ENCODE measurements around the gene RNF152.

Gene RNF152, protein sequence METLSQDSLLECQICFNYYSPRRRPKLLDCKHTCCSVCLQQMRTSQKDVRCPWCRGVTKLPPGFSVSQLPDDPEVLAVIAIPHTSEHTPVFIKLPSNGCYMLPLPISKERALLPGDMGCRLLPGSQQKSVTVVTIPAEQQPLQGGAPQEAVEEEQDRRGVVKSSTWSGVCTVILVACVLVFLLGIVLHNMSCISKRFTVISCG

GRCh38 chr18:61892683-61893308 lies at the start of gene RNF152:
RNF152 (minus strand) TSS chr18:61893007; CDS start chr18:61816463, 76,544 bp downstream.
- DNase-seq: peak in 1 of 2 experiments; percentile 5

DNA sequence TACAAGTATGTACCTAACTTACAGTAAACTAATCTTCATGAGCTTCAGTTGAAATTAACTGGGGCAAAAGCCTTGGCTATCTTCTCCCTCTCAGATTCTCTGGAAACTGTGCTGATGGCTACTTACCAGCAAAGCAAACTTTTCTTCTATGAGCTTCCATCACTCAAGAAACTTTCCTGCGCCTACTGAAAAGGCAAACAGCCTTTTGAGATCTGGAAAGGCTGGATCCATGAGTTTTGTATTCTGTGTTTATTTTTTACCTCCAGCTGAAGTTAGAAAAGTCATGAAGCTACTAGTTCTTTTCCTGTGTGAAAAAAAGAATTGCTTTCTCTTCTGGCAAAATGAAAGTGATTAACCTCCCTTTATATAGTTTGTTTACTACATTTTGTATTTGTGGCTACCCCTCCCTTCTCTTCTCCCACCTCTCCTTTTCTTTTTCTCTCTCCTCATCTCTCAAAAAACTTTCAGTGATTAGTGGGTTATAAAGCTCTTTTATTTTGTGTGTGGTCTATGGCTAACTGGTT lies 49.2 kb upstream of the RNF152 start:
- DNase-seq: no peak

DNA sequence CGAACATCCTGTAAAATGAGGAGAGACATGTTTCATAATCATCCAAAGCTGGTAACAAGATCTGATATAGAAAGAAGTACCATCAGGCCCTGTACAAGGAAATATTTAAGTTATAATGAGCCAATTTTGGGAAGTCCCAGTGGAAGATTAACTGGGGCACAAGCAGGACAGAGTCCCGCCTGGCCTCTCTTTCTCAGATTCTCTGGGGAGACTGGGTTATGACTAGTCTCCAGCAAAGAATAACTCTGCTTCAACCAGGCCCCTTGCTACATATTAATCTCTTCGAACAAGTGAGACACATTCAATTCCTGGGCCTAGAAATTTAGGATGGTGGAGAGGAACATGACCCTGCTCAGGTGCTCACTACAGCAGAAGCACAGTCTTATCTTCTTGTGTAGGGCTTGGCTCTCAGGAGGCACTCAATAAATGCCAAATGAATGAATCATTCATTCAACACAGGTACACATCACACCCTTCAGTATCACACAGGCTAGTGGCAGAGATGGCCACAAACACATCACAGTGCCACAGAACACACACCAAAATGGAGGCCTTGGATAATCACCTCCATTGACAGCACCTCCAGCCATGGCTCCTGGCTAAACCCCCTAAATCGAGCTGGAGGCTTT lies 46.4 kb upstream of the RNF152 start:
- DNase-seq: no peak

- no peak for DNase-seq
Measured at GRCh38 chr18:61935362-61935761, 42.6 kb upstream of the RNF152 start.

- DNase-seq: no peak
Measured at GRCh38 chr18:61931654-61932379, 39.0 kb upstream of the RNF152 start.

DNA sequence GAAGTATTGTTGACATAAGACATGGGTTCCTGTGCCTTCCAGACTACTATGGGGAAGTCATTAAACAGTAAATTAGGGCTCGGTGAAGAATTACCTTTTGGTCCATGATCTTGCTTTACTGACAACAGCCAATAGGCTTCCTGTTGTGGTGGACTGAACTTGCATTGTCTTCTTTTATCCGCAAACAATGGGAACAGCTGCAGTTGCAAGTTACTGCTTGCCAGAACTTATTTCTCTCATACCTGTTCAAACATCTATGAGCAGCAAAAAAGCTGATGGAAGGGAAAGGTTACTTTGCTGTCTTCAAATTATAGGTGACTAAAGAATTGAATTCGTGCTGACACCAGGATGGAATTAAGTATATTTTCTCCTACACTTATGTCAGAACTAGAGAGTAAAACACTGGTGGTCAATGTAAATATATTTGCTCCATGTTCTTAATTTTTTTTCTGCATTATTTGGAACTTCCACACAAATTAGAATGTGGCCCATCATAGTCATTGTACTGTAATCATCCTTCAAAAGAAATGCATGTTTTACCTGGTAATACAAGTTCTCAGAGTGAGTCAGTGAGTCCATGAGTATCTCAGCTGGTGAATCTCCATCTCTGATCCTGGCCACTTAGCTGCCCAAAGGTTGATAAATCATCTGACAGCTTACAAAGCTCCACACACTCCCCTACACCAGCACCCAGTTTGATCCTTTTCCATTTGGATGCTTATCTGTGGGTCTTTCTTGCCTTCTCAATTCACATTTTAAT lies 37.3 kb upstream of the RNF152 start:
- peak; percentile 50 to 86 for DNase-seq

- no peak for DNase-seq
Measured at GRCh38 chr18:61926532-61926931, 33.7 kb upstream of the RNF152 start.

DNA sequence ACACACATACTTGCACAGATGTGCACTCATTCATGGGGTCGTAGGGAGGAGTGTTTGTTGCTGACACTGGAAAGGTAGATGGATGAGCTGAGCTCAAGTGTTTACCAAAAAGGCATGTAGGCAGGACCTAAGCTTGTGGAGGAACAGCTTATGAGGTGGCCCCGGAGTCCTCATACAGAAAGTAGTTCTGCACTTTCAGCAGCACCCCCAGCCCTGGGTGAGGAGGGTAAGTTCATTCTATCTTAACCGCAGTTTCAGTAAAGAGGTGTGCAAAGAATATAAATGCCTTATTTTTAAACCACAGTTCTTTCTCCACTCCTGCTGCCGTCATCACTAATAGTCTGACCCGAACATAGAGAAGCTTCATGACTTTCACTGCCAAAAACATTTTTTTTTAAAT lies 31.7 kb upstream of the RNF152 start:
- no peak for DNase-seq

DNA sequence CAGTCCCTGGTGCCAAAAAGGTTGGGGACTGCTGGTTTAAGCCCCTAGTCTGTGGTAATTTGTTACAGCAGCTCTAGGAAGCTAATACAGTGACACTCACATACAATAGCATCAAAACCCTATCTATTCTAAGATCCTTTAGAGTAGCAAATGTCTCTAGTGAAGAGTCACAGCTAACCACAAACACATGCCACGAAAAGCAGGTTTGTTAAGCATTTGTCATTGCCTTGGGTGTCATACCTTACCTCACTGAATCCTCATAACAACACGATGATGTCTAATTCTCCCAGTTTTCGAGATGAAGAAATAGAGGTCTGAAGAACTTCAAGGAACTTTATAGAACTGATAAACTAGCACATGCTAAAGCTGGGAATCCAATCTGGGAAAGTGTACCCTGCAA lies 29.6 kb upstream of the RNF152 start:
- no peak for DNase-seq

GRCh38 chr18:61921621-61922235 lies 28.9 kb upstream of the RNF152 start:
- no peak for DNase-seq

- no peak for DNase-seq
Measured at GRCh38 chr18:61917818-61918217, 25.0 kb upstream of the RNF152 start.

- no peak for DNase-seq
Measured at GRCh38 chr18:61912476-61912875, 19.7 kb upstream of the RNF152 start.

- DNase-seq: no peak
Measured at GRCh38 chr18:61910101-61910500, 17.3 kb upstream of the RNF152 start.

DNA sequence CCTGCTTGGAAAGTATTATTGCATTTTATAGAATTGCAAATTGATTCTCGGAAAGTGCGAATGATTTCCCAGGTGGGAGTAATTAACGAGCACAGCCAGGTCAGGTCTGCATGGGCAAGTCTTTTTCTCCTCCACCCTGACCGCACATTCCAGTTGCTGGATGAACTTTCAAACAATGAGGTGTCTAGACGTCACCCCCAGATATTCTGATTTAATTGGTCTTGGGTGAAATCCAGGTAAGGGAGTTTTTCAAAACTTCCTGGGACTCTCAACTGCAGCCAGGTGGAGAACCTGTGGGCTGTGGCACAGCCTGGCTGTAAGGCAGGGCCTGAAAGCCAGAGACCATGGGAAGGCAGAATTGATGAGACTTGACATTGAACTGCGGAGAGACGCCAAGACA lies 15.9 kb upstream of the RNF152 start:
- no peak for DNase-seq

DNA sequence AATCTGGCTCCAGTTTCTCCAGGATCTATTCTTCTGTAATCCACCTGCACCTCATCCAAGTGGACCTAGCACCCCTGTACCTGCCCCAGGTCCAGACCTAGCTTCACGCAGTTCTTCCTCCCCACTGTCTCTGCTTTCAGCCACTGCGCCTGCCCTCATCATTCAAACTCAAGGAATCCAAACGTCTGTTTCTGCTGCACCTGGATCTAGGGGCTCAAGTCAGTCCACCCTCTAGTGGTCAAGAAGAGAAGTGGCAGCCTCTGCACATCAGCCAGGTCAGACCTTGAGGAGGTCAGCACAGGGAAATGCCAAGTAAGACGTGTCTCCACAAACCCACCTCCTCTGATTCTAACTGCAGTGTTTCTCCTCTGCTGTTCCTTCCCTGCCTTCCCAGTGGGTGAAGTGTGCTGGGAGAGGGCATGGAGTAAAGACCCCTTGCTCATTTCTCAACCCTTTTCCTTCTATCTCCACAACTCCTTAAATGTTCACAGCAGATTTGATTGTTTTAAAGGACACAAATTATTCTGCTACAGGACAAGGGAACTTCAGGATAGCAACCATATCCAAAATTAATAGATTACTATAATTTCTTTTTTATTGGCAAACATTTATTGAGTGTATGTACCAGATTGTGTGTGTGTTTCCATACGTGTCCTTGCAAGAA lies 8.6 kb upstream of the RNF152 start:
- peak; percentile 24 to 29 for DNase-seq

- DNase-seq: no peak
Measured at GRCh38 chr18:61900504-61901281, 7.9 kb upstream of the RNF152 start.

DNA sequence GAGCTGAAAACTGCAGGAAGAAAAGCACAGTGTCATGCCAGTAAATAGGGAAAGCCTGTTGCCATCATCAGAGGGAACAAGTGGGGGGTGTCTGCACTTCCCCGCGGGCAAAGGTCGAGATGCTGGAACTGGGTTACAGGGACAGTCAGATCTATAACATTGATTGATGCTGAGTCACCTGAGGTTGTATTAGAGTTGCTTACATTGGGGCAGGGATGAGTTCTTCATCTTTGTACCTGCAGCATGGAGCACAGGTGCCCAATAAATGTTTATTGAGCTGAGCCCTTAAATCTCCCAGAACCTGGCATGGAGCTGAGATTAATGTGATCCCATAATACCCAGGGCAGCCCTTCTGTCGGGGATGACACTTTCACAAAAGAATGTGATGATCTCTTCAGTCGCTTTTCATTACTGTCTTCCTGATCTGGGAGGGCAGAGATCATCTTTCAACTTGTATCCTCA lies 5.9 kb upstream of the RNF152 start:
- DNase-seq: no peak

GRCh38 chr18:61896757-61897156 lies 4.0 kb upstream of the RNF152 start:
- DNase-seq: no peak

DNA sequence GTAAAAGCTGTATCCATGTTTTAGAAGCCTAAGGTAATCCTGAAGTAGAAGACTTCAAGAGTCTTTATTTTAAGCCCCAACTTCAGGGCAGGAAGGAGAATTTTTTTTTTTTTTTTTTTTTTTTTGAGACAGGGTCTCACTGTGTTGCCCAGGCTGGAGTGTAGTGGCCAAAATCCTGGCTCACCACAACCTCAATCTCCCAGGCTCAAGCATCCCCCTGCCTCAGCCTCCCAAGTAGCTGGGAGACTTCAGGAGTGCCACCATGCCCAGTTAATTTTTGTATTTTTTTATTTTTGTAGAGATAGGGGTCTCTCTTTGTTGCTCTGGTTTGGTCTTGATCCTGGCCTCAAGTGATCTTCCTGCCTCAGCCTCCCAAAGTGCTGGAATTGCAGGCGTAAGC lies 3.3 kb upstream of the RNF152 start:
- no peak for DNase-seq

- no peak for DNase-seq
Measured at GRCh38 chr18:61894751-61895524, 2.1 kb upstream of the RNF152 start.
